Measurements from ENCODE around the gene YWHAE. TPM values are rescaled to one million over a fixed set of nuclear protein-coding genes. Genes with fewer than 3 reads are reported as not detected.
A peak's percentile ranks its signal among the peaks of the same experiment; 100 is the strongest.
"Not testable (repeated sequence)": the region's sequence is repeated elsewhere in the genome, so short reads cannot be mapped to it uniquely, and the experiment has no call there.

The YWHAE gene
- polyA plus RNA-seq, 3 donors, result 895 to 1,204 (median 1,099) TPM

- DNase-seq (ENCODE audit: extremely low read depth in 1 of 11, low read depth in 9 of 11, low spot score in 4 of 11), result no peak
These were observed 23.6 kb upstream of the YWHAE start for GRCh38 chr17:1423456-1424135.

GRCh38 chr17:1422885-1423284, 22.9 kb upstream of the YWHAE start:
- DNase-seq (ENCODE audit: extremely low read depth in 1 of 11, low read depth in 9 of 11, low spot score in 4 of 11), result peak in 7 of 11 donors; percentile 29 to 75 (median 50)

DNA sequence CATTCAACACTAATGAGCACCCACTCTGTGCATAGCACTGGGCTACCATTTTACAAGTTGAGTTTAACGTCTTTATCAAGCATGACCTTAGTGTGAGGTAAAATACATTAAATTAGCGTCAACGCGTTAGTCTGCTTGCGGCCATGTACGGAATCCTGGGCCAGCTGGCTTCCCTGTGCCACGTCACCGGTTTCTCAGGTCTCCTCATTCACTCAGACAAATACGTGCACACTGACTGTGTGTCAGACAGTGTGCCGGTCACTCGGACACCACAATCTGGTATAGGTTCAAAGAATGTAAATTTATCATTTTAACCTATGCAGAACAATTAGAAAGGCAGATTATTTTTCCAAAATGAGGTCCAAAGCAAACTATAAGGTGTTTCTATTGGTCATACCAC, 21.4 kb upstream of the YWHAE start:
- no peak for DNase-seq (ENCODE audit: extremely low read depth in 1 of 11, low read depth in 9 of 11, low spot score in 4 of 11)

DNA sequence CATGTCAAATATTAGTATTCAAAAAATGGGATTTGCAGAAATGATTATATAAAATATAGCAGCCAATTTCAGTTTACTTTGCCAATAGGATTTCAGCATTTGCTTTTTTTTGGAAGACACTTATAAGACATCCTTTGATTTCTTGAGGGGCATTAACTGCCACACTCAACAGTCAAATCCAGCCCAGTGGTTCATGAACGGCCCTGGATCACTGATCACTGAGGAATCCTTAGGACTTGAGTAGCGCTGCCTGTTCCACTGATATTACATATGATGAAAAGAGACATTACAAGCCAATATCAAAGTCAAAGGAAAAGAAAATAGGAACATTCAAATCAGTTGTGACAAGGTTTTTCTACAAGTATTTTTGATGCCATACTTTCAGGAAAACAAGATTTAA, 21.0 kb upstream of the YWHAE start:
- no peak for DNase-seq (ENCODE audit: extremely low read depth in 1 of 11, low read depth in 9 of 11, low spot score in 4 of 11)

DNA sequence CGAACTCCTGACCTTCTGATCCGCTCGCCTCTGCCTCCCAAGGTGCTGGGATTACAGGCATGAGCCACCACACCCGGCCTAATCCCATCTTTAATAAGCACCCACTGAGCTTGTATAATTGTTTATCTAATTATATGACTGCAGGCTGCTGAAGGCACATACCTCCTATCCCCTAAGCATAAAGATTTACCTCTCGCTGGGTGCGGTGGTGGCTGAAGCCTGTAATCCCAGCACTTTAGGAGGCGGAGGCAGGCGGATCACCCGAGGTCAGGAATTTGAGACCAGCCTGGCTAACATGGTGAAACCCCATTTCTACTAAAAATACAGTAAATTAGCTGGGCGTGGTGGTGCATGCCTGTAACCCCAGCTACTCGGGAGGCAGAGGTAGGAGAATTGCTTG, 20.1 kb upstream of the YWHAE start:
- no peak for DNase-seq (ENCODE audit: extremely low read depth in 1 of 11, low read depth in 9 of 11, low spot score in 4 of 11)

- DNase-seq (ENCODE audit: extremely low read depth in 1 of 11, low read depth in 9 of 11, low spot score in 4 of 11), result not testable (repeated sequence)
These were observed 18.5 kb upstream of the YWHAE start for GRCh38 chr17:1418476-1418875.

GRCh38 chr17:1416414-1416813, 16.4 kb upstream of the YWHAE start:
- DNase-seq (ENCODE audit: extremely low read depth in 1 of 11, low read depth in 9 of 11, low spot score in 4 of 11), result no peak

DNA sequence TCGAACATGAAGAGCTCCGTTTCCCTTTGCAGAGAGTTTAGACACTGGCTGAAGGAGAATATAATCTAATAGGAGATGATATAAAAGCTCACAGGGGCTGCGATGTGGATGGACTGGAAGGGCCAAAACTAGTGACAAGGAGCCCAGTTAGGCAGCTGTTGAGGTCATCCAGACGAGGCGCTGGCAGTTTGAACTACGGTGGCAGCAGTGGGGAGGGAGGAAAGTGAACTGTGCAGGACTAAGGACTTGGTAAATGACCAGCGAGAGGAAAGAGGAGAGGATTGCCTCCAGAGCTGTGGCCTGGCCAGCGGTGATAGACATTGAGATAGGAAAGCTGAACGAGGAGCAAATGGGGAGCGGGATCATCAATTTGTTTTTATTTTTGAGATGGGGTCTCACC, 14.6 kb upstream of the YWHAE start:
- no peak for DNase-seq (ENCODE audit: extremely low read depth in 1 of 11, low read depth in 9 of 11, low spot score in 4 of 11)

DNA sequence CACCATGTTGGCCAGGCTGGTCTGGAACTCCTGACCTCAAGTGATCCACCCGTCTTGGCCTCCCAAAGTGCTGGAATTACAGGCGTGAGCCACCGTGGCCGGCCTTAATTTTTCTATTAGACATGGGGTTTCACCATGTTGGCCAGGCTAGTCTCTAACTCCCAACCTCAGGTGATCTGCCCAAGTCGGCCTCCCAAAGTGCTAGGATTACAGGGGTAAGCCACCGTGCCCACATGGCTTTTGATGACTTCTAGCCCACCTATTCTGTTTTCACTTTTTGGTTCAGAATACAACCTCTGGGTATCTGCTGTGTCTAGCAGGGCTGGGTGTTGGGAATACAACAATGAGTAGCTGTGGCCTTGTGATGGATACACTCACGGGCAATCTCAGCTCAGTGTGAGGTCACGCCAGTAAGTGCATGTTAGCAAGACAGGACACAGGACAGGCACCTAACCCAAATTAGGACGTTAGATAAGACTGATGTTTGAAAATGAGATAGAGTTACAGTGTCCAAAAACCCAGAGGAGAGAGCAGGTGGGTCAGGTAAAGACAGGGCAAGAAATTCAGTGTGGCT, 14.1 kb upstream of the YWHAE start:
- DNase-seq (ENCODE audit: extremely low read depth in 1 of 11, low read depth in 9 of 11, low spot score in 4 of 11), result no peak

DNA sequence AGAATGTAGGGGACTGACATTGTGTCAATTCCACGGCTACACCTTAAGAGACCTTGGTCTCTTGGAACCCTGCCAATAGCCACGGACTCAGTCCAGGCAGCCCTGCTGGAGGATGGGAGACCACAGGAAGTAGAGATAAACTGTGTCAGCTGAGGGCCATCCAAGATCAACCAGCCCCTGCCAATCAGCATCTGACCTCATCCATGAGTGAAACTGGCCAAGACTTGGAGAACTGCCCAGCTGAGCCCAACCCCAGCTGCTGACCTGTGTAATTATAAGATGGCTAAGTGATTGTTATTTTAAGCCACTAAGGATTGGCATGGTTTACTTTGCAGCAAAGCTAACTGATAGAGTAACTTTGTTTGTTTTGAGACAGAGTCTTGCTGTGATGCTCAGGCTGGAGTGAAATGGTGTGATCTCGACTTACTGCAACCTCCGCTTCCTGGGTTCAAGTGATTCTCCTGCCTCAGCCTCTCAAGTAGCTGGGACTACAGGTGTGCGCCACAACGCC, 13.3 kb upstream of the YWHAE start:
- no peak for DNase-seq (ENCODE audit: extremely low read depth in 1 of 11, low read depth in 9 of 11, low spot score in 4 of 11)

GRCh38 chr17:1412185-1413110, 12.4 kb upstream of the YWHAE start:
- DNase-seq (ENCODE audit: extremely low read depth in 1 of 11, low read depth in 9 of 11, low spot score in 4 of 11), result no peak

- no peak for DNase-seq (ENCODE audit: extremely low read depth in 1 of 11, low read depth in 9 of 11, low spot score in 4 of 11)
These were observed 2.2 kb upstream of the YWHAE start for GRCh38 chr17:1402262-1402586.

DNA sequence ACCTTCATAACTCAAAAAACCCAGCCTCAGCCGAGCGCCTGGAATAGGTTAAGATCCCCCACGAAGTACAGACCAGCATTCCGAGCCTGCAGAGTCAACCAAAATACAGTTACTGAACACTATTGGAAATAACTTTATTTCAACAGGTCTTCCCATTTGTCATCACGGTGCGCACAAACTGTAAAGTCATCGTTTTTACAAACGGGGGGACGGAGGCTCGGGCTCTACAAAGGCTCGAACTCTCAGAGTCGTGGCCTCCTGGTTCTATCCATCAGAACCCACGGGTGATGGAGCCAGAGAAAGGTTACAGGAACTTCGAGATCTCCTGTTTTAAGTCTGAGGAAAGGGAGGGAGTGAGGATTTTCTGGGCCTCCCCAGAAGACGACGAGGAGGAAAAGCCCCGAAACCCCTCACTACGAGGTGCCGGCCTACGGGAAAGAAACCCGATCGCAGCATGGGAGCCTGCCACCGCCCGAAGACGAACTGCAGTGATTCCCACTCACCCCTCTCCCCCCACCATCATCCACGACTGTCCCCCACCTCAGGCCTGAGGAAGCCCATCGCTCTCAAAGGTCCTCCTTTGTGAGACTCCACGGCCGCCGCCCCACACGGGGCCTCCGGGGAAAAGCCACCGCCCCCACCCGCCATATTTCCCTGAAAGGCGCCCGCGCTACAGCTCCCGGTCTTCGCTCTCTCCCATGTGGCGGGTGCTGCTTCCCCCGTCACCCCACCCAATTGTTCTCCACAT, 917 bp downstream of the YWHAE start:
- DNase-seq (ENCODE audit: extremely low read depth in 1 of 11, low read depth in 9 of 11, low spot score in 4 of 11), result peak in 2 of 11 donors; percentile 22 to 36

DNA sequence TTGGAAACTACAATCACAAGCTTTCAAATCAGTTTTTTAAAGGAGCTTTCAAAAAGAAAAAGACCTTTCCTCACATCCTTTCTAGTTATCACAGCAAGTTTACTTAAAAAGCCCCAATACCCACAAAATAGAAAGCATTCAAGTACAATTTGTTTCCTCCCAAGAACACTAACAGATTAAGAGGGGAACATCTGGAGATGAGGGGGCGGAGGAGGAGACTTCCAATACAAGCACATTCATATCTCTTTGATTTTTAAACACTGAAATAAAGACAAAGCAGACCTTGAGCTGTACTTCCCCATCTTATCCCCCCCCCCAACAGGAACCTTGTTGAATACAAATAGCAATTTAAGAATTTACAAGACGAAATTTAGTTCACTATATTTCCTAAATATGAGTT, 2.0 kb downstream of the YWHAE start:
- no peak for DNase-seq (ENCODE audit: extremely low read depth in 1 of 11, low read depth in 9 of 11, low spot score in 4 of 11)

DNA sequence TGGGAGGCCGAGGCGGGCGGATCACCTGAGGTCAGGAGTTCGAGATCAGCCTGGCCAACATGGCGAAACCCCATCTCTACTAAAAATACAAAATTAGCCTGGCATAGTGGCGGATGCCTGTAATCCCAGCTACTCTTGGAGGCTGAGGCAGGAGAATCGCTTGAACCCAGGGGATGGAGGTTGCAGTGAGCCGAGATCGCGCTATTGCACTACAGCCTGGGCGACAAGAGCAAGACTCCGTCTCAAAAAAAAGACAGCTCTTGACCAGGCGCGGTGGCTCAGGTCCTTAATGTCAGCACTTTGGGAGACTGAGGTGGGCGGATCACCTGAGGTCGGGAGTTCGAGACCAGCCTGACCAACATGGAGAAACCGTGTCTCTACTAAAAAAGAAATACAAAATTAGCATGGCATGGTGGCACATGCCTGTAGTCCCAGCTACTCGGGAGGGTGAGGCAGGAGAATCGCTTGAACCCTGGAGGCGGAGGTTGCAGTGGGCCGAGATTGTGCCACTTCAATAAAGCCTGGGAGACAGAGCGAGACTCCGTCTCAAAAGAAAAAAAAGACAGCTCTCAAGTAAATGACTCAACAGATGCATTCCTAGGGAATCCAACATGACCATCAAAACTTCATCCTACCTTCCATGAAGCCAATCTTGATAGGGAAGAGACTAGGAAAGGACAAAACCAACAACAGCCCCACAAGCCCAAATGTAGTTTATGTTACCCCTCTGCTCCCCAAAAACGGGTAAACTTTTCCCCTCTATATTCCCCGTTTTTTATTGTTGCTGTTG, 4.0 kb downstream of the YWHAE start:
- not testable (repeated sequence) for DNase-seq (ENCODE audit: extremely low read depth in 1 of 11, low read depth in 9 of 11, low spot score in 4 of 11)

- no peak for DNase-seq (ENCODE audit: extremely low read depth in 1 of 11, low read depth in 9 of 11, low spot score in 4 of 11)
These were observed 8.4 kb downstream of the YWHAE start for GRCh38 chr17:1391577-1391976.

DNA sequence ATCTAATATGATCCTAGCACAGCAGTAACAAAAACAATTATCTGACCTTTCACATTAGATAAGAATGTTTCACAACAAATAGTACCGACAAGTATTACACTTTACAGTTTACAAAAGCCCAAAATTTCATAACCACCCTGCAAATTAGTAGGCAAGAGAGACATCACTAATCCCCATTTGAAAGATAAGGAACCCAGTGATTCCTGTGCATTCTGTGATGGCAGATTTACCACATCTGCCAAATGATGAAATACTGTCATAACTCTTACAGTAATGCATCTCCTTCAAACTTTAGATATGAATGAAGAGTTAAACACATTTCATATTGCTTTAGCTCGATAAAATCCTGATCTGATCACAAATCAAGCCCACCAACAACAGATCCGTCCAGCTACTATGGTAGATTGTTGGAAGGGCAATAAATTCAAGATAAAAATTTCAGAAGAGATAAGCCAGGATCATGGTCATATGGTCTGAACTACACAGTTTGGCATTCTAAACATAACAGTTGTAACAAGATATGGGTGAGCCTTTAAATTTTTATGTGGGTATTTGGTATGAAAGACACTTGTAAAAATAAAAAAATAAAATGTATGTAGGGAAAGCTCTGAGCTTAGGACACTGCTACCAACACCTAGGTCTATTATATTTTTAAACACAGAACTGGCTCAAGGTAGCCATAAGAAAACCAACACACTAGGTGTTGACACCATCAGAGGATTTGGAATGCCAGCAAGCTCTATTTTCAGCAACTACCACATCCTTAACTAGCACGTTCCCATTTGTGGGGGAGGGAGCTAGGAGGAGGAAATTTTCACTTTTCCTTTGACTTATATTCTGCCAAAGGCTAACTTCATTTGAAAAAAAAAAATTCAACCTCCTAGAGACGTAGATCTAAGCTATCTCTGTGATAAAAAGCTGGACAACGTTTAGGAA, 9.3 kb downstream of the YWHAE start:
- DNase-seq (ENCODE audit: extremely low read depth in 1 of 11, low read depth in 9 of 11, low spot score in 4 of 11), result no peak
